GM20000 (cell line): ENCODE data around the gene SLC22A2.

ENCODE experiments used
- DNase-seq: peaks from one replicate; pipeline ENCODE4 v3.0.0; 2012; ENCODE audit warnings: low spot score
- CTCF ChIP-seq: IDR thresholded peaks from 2 replicates; pipeline ENCODE4 v1.5.1; 2012; ENCODE audit warnings: mild to moderate bottlenecking, control low read depth; ENCODE audit errors: extremely low read depth, missing control alignments

SLC22A2 gene

GRCh38 chr6:160273750-160274149, 15.1 kb upstream of the SLC22A2 start:
- no peak for DNase-seq

GRCh38 chr6:160273196-160273595, 14.6 kb upstream of the SLC22A2 start:
- no peak for DNase-seq
- TF ChIP-seq CTCF: no peak

More at GRCh38 chr6:160273750-160274149, 15.1 kb upstream of the SLC22A2 start:
- no peak for TF ChIP-seq CTCF

GRCh38 chr6:160272707-160273106, 14.1 kb upstream of the SLC22A2 start:
- no peak for TF ChIP-seq CTCF
- no peak for DNase-seq

- DNase-seq: no peak
- TF ChIP-seq CTCF: no peak
These were observed 11.7 kb upstream of the SLC22A2 start for GRCh38 chr6:160270347-160270746.

- TF ChIP-seq CTCF: no peak
- no peak for DNase-seq
These were observed 11.2 kb upstream of the SLC22A2 start for GRCh38 chr6:160269771-160270170.

- no peak for TF ChIP-seq CTCF
- no peak for DNase-seq
These were observed 10.5 kb upstream of the SLC22A2 start for GRCh38 chr6:160269023-160269521.

- TF ChIP-seq CTCF: no peak
- no peak for DNase-seq
These were observed 8.5 kb upstream of the SLC22A2 start for GRCh38 chr6:160267102-160267501.
